Adrenal gland (tissue), 12 donors: ENCODE data around the gene NBPF12. TPM values are rescaled to one million over a fixed set of nuclear protein-coding genes. Genes with fewer than 3 reads are reported as not detected.
"Not testable (repeated sequence)": the region's sequence is repeated elsewhere in the genome, so short reads cannot be mapped to it uniquely, and the experiment has no call there.

ENCODE experiments used
- DNase-seq, 7 donors: peaks; one replicate each; pipeline ENCODE4 v3.0.0-alpha.2; 2019 to 2020
- H3K27ac ChIP-seq, 5 donors: fragments of 200-600 bp; sonication (generic) in 4 of 5; 1 replicate in 3 of 5; 2 replicates in 2 of 5; pipeline versions ENCODE4 v1.5.1 to v1.8.0; 2016 to 2020; ENCODE audit warnings: mild to moderate bottlenecking in 1 of 5
- H3K27me3 ChIP-seq: fragments of 200-600 bp; 2 replicates; pipeline ENCODE4 v1.8.0; 2021
- H3K36me3 ChIP-seq, 2 donors: fragments of 200-600 bp; replicated peaks in 1 of 2; 1 replicate in 1 of 2; 2 replicates in 1 of 2; pipeline versions ENCODE4 v1.5.1 to v1.8.0; 2018 to 2022
- H3K4me1 ChIP-seq, 2 donors: fragments of 200-600 bp; replicated peaks in 1 of 2; 1 replicate in 1 of 2; 2 replicates in 1 of 2; pipeline versions ENCODE4 v1.5.1 to v1.8.0; 2018 to 2021
- H3K4me3 ChIP-seq, 4 donors: fragments of 200-600 bp; sonication (generic) in 3 of 4; one replicate each; pipeline ENCODE4 v1.5.1; 2016 to 2018
- H3K9me3 ChIP-seq, 3 donors: fragments of 200-600 bp; sonication (generic) in 1 of 3; replicated peaks in 1 of 3; 1 replicate in 2 of 3; 2 replicates in 1 of 3; pipeline versions ENCODE4 v1.5.1 to v1.8.0; 2016 to 2021
- CTCF ChIP-seq, 6 experiments: fragments of 450-650 bp in 4 of 6; fragments of 200-600 bp in 2 of 6; sonication (generic) in 1 of 6; IDR thresholded peaks; 1 replicate in 5 of 6; 2 replicates in 1 of 6; pipeline versions ENCODE4 v1.5.1 to v1.8.0; 2016 to 2021; ENCODE audit warnings: antibody characterized with exemption in 6 of 6, mild to moderate bottlenecking in 2 of 6, moderate library complexity in 1 of 6
- WGBS, 4 donors: extraction: QIAGEN DNeasy Blood & Tissue Kit in 2 of 4; methylation state at CpG; one replicate each; pipeline versions ENCODE4 v1.1.5 to v1.1.7; 2013 to 2017; 5-methylcytosine and 5-hydroxymethylcytosine counted together
- intact Hi-C, 2 donors: fragments of 100-400 bp; cut with DNase I; formaldehyde crosslinking; loops; one replicate each; pipeline versions ENCODE4 v1.14.1 to v1.15.0; 2022 to 2023
- polyA plus RNA-seq, 3 donors: library from polyadenylated mRNA; stranded (reverse); fragments of 200-250 nt in 2 of 3; fragments of 350-450 nt in 1 of 3; fragmentation: Illumina TruSeq in 1 of 3; extraction: RNeasy Lipid Tissue Mini Kit (QIAGEN cat#74804) in 1 of 3; gene quantifications; one replicate each; pipeline ENCODE4 v1.2.3, GENCODE V29; 2013 to 2014
- total RNA-seq, 9 donors: library from RNA; depleted of rRNA in 4 of 9; stranded (reverse); fragments of >200 nt in 4 of 9; fragments of 120-200 nt in 1 of 9; fragmentation: NEBNext Ultra II Directional in 1 of 9; extraction: Animal tissue kit (Norgen Biotek cat#: 25700) in 1 of 9; gene quantifications; one replicate each; pipeline versions ENCODE4 v1.1.0 to v1.2.4, GENCODE V29; 2013 to 2023
- donor health status: healthy with polysubstance abuse.
- donor health status: Bipolar disorder and iron deficiency.
- donor health status: DM: yes; HTN: yes; CAD: no.
- donor health status: DM: no; HTN: no; CAD: no.
- donor health status: DM: no; HTN: no; CAD: no.
- donor health status: DM: yes; HTN: yes; CAD: no.

The NBPF12 gene
- total and polyA plus RNA-seq, 12 donors = 5.5 to 13.7 (median 9.4) TPM

- WGBS, 4 donors = 46 to 57% (median 51%) methylated on average over 5 to 7 of the region's 8 CpGs
- H3K9me3 ChIP-seq, H3K27ac ChIP-seq, H3K27me3 ChIP-seq, H3K4me3 ChIP-seq, H3K4me1 ChIP-seq, intact Hi-C loops: not testable (repeated sequence)
- peak in 1 of 7 donors; percentile 2 for DNase-seq
- H3K36me3 ChIP-seq = peaks cover 0 to 14% of the 10 kb centered on the region in 2 donors
- TF ChIP-seq CTCF (IDR thresholded peaks at IDR 0.05) = peak in 2 of 6 experiments; percentile 7 to 25
Observed at GRCh38 chr1:146966351-146966750, 28.2 kb downstream of the NBPF12 start.

GRCh38 chr1:146970656-146971055, 32.5 kb downstream of the NBPF12 start:
- 76 to 100% (median 88%) methylated on average over 1 to 2 of the region's 2 CpGs for WGBS, 4 donors
- intact Hi-C loops, DNase-seq, H3K27me3 ChIP-seq, H3K4me3 ChIP-seq, H3K36me3 ChIP-seq, H3K9me3 ChIP-seq, H3K27ac ChIP-seq, H3K4me1 ChIP-seq: not testable (repeated sequence)

DNA sequence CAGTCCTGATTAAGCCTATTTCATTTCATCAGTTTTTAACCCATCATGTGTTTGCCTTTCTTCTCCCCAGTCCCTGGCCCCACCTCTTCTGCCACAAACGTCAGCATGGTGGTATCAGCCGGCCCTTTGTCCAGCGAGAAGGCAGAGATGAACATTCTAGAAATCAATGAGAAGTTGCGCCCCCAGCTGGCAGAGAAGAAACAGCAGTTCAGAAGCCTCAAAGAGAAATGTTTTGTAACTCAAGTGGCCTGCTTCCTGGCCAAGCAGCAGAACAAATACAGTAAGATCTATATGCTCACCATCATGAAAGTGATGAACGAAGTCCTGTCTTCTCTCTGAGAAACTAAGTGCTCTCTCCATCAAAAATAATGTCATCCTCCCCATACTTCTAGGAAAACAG, 34.6 kb downstream of the NBPF12 start:
- DNase-seq, H3K27ac ChIP-seq, H3K9me3 ChIP-seq, intact Hi-C loops, H3K4me1 ChIP-seq, H3K27me3 ChIP-seq, H3K4me3 ChIP-seq, H3K36me3 ChIP-seq: not testable (repeated sequence)
- WGBS, 4 donors = 46 to 70% (median 55%) methylated on average over 2 to 4 of the region's 5 CpGs

- DNase-seq, H3K9me3 ChIP-seq, H3K27ac ChIP-seq, H3K27me3 ChIP-seq, H3K36me3 ChIP-seq, intact Hi-C loops, H3K4me3 ChIP-seq, H3K4me1 ChIP-seq: not testable (repeated sequence)
- WGBS, 4 donors = 72 to 87% (median 80%) methylated on average over 3 to 4 of the region's 4 CpGs
Observed at GRCh38 chr1:146985855-146986254, 47.7 kb downstream of the NBPF12 start.

DNA sequence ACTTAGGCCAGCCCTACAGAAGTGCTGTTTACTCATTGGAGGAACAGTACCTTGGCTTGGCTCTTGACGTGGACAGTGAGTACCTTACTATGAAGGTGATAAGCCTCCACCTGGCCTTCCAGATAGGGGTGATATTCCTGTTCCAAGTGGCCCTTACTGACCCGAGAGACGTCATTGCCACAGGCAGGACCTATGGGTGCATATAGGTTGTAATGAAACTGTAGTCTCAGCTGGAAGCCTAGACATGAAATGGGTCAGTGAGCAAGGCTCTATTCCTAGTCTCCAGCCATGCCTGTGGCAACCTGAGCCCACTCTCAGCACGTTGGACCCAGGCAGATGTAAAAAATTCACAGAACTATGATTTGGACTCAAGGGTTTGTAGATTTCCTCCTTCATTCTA, 48.3 kb downstream of the NBPF12 start:
- intact Hi-C loops, H3K27ac ChIP-seq, H3K4me3 ChIP-seq, H3K4me1 ChIP-seq, DNase-seq, H3K27me3 ChIP-seq, H3K36me3 ChIP-seq, H3K9me3 ChIP-seq: not testable (repeated sequence)
- 94 to 96% methylated on average over 2 of the region's 4 CpGs; no CpG with 5 or more reads in 2 of the 4 donors for WGBS, 4 donors

- H3K36me3 ChIP-seq, H3K4me3 ChIP-seq, H3K4me1 ChIP-seq, H3K27me3 ChIP-seq, H3K27ac ChIP-seq, intact Hi-C loops, DNase-seq, H3K9me3 ChIP-seq: not testable (repeated sequence)
- 79 to 89% (median 83%) methylated on average over 2 of the region's 2 CpGs for WGBS, 4 donors
Observed at GRCh38 chr1:146987502-146987901, 49.4 kb downstream of the NBPF12 start.

- WGBS, 4 donors = 92 to 93% (median 93%) methylated on average over 3 of the region's 3 CpGs; no CpG with 5 or more reads in 1 of the 4 donors
- not testable (repeated sequence) for H3K9me3 ChIP-seq, H3K27ac ChIP-seq
Observed at GRCh38 chr1:146989455-146989854, 51.3 kb downstream of the NBPF12 start.

GRCh38 chr1:147008495-147008894, 70.4 kb downstream of the NBPF12 start:
- H3K4me3 ChIP-seq, DNase-seq, H3K9me3 ChIP-seq, intact Hi-C loops, H3K36me3 ChIP-seq, H3K4me1 ChIP-seq, H3K27ac ChIP-seq, H3K27me3 ChIP-seq: not testable (repeated sequence)
- WGBS, 4 donors = 83 to 100% (median 91%) methylated on average over 1 of the region's 1 CpG; no CpG with 5 or more reads in 1 of the 4 donors

More at GRCh38 chr1:146989455-146989854, 51.3 kb downstream of the NBPF12 start:
- H3K4me1 ChIP-seq, H3K4me3 ChIP-seq, H3K36me3 ChIP-seq, intact Hi-C loops, H3K27me3 ChIP-seq: not testable (repeated sequence)
- peak in 1 of 7 donors; percentile 37 for DNase-seq

DNA sequence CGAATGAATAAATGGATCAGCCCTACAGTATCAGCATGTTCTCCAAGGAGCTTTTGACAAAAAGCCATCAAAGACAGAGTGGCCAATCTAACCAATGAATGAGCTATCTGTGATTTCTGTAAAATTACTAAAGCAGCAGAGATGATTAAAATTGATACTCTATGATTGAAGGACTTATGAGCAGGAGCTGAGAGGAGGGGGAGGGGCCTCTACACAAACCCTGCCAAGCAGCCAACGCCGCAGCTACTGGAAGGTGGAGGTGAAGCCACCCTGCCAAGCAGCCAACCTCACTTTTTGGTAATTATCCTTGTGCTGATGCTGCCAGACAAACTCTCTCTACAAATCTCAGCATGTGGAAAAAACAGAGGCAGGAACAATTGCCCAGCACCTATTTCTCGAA, 88.9 kb downstream of the NBPF12 start:
- H3K36me3 ChIP-seq, DNase-seq, H3K4me3 ChIP-seq, H3K27ac ChIP-seq, H3K27me3 ChIP-seq, intact Hi-C loops, H3K9me3 ChIP-seq, H3K4me1 ChIP-seq: not testable (repeated sequence)
- WGBS, 4 donors = 68 to 77% (median 72%) methylated on average over 4 of the region's 4 CpGs

DNA sequence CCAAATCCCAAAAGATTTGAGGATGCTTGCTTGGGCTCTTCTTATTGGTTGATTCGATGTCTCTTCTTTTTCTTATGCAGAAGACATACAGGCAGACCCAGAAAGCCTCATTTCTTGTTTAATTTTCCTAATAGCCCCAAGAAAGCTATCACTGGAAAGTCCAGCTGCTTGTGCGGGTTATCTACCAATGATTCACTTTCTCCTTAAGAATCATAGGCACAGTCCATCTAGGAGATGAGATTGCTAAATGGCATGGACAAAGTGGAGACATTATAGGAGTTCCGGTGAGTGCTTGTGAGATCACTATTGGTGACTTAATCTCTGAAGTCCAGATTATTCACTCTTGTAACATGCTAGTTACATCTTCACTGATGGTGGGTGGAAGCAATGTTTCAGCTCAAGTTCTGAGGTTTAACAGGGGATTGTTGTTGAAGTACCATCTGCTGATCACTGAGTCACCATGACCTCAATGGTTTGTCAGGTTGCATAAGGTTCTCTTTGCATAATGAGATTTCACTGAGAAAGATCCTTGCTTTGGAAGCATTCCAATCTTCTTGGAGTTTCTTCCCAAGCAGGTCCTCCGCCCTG, 92.0 kb downstream of the NBPF12 start:
- H3K4me3 ChIP-seq, H3K36me3 ChIP-seq, DNase-seq, H3K4me1 ChIP-seq, intact Hi-C loops, H3K27me3 ChIP-seq, H3K9me3 ChIP-seq, H3K27ac ChIP-seq: not testable (repeated sequence)
- 62 to 77% (median 67%) methylated on average over 4 of the region's 4 CpGs for WGBS, 4 donors
